HG02981 (cell line): ENCODE measurements around the gene PTK7.
"Not testable (repeated sequence)": the region's sequence is repeated elsewhere in the genome, so short reads cannot be mapped to it uniquely, and the experiment has no call there.

Experiments
- ATAC-seq: cut with Tn5 transposase; IDR thresholded peaks from one replicate; pipeline ENCODE4 v1.9.1; 2021; ENCODE audit warnings: mild to moderate bottlenecking, moderate library complexity; ENCODE audit not compliant: unreplicated experiment

PTK7 gene

GRCh38 chr6:43053545-43054205 lies 22.4 kb upstream of the PTK7 start, which contains the start of gene CUL7:
TSS of gene CUL7 (minus strand) at chr6:43053851. CDS start at chr6:43052788, 1,063 bp downstream.
- ATAC-seq: peak; percentile 90

GRCh38 chr6:43054206-43054943 lies 21.7 kb upstream of the PTK7 start:
- ATAC-seq: no peak

GRCh38 chr6:43055966-43056365 lies 20.1 kb upstream of the PTK7 start:
- no peak for ATAC-seq

GRCh38 chr6:43058531-43058930 lies 17.6 kb upstream of the PTK7 start:
- no peak for ATAC-seq

GRCh38 chr6:43059168-43060033 lies 16.7 kb upstream of the PTK7 start, which contains the start of the genes KLC4 and MRPL2:
TSS of gene KLC4 (plus strand) at chr6:43059631. CDS start at chr6:43061336, 1,705 bp downstream.
TSS of gene MRPL2 (minus strand) at chr6:43059434. CDS start at chr6:43059381, 53 bp downstream.
- ATAC-seq: peak; percentile 88

- no peak for ATAC-seq
Measured at GRCh38 chr6:43060034-43060754, 15.9 kb upstream of the PTK7 start.

GRCh38 chr6:43060755-43061633 lies 15.1 kb upstream of the PTK7 start:
- no peak for ATAC-seq

GRCh38 chr6:43061861-43062260 lies 14.3 kb upstream of the PTK7 start:
- no peak for ATAC-seq

- ATAC-seq: no peak
Measured at GRCh38 chr6:43062818-43063217, 13.3 kb upstream of the PTK7 start.

- ATAC-seq: no peak
Measured at GRCh38 chr6:43070028-43070632, 6.0 kb upstream of the PTK7 start.

GRCh38 chr6:43074847-43075669 lies 1.1 kb upstream of the PTK7 start:
- no peak for ATAC-seq

GRCh38 chr6:43076464-43077332 lies 584 bp downstream of the PTK7 start:
- ATAC-seq: no peak

GRCh38 chr6:43077333-43077809 lies 1.3 kb downstream of the PTK7 start:
- no peak for ATAC-seq

- no peak for ATAC-seq
Measured at GRCh38 chr6:43077981-43078511, 1.9 kb downstream of the PTK7 start.

- no peak for ATAC-seq
Measured at GRCh38 chr6:43078691-43079090, 2.6 kb downstream of the PTK7 start.

GRCh38 chr6:43081043-43081442 lies 4.9 kb downstream of the PTK7 start:
- no peak for ATAC-seq

GRCh38 chr6:43081922-43082321 lies 5.8 kb downstream of the PTK7 start:
- ATAC-seq: not testable (repeated sequence)
